GM21367 (cell line): ENCODE results near the gene RNU4-1.
"Not testable (repeated sequence)": the region's sequence is repeated elsewhere in the genome, so short reads cannot be mapped to it uniquely, and the experiment has no call there.

Experiments used
- ATAC-seq: cut with Tn5 transposase; IDR thresholded peaks from one replicate; pipeline ENCODE4 v1.9.1; 2021; ENCODE audit not compliant: unreplicated experiment

Gene RNU4-1

GRCh38 chr12:120292661-120293531 lies at the start of gene RNU4-1:
Gene RNU4-1, minus strand, starts transcription at chr12:120293237.
- peak; percentile 41 for ATAC-seq

DNA sequence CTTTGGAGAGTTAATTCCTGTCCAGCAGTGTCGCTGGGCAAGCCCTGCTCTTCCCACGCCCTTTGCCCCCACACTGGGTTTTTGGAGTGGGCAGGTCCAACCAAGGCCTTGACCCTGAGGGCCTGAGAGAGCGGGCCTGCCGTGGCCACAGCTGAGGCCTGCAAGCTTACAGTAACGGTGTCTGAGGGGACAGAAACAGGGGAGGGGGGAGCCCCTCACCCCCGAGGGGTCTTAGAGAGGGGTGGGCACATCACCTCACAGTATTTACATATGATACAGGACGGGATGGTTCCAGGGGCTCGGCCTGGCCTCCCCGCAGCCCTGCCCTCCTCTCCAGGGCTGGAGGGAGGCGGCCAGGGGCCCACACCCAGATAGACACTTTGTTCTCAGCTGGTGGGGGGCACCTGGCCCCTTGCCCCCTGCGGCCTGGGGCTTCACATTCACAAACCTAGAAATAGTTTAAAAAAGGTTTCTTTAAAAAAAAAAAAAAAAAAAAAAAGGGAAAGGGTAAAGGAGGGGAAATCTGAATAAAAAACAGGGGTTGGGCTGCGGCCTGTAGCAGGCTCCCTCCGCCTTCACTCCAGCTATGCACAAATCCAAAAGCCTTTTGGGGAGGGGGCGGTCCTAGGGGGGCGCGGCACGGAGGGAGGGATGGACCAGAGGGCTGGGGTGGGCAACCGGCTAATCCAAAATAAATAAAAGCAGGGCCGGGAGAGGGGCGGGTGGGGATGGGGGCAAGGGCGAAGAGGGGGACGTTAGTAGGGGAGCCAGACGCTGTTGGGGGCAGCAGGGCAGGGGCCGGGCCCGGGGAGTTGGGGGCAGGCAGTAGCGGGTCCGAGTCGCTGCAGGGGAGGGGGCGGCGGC lies 49.4 kb upstream of the RNU4-1 start:
- ATAC-seq, result no peak

GRCh38 chr12:120339256-120339655 lies 46.2 kb upstream of the RNU4-1 start:
- ATAC-seq, result no peak

DNA sequence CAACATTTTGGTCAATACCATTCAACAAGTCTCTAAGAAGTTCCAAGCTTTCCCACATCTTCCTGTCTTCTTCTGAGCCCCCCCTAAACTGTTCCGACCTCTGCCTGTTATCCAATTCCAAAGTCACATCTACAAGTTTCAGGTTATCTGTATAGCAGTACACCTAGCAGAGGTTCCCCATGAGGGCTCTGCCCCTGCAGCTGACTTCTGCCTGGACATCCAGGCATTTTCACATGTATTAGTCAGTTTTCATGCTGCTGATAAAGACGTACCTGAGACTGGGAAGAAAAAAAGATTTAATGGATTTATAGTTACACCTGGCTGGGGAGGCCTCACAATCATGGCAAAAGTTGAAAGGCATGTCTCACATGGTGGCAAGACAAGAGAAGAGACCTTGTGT lies 44.7 kb upstream of the RNU4-1 start:
- no peak for ATAC-seq

GRCh38 chr12:120336392-120336791 lies 43.4 kb upstream of the RNU4-1 start:
- not testable (repeated sequence) for ATAC-seq

- ATAC-seq, result not testable (repeated sequence)
Observed at GRCh38 chr12:120335447-120335846, 42.4 kb upstream of the RNU4-1 start.

GRCh38 chr12:120332523-120332922 lies 39.5 kb upstream of the RNU4-1 start:
- ATAC-seq, result no peak

- no peak for ATAC-seq
Observed at GRCh38 chr12:120332041-120332440, 39.0 kb upstream of the RNU4-1 start.

- ATAC-seq, result no peak
Observed at GRCh38 chr12:120331390-120331789, 38.4 kb upstream of the RNU4-1 start.

DNA sequence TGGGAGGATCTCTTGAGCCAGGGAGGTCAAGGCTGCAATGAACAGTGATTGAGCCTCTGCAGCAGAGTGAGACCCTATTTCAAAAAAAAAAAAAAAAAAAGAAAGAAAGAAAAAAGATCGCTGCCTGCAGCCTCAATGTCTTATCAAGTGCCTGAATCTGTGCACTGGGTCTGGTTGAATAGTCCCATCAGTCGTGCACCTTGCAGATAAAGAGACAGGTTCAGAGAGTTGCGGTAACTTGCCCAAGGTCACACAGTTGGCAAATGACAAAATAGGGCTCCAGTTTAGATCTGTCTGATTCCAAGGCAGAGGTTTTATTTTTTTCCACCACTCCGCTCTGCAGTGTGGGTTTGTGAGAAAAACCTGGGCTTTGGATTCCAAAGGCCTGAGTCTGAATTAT lies 35.2 kb upstream of the RNU4-1 start:
- ATAC-seq, result no peak

GRCh38 chr12:120327593-120327992 lies 34.6 kb upstream of the RNU4-1 start, which contains the start of gene PLA2G1B:
Gene PLA2G1B, minus strand, starts transcription at chr12:120327779. Its CDS starts 26 bp downstream, at chr12:120327753.
- no peak for ATAC-seq

- no peak for ATAC-seq
Observed at GRCh38 chr12:120324841-120325417, 31.9 kb upstream of the RNU4-1 start.

DNA sequence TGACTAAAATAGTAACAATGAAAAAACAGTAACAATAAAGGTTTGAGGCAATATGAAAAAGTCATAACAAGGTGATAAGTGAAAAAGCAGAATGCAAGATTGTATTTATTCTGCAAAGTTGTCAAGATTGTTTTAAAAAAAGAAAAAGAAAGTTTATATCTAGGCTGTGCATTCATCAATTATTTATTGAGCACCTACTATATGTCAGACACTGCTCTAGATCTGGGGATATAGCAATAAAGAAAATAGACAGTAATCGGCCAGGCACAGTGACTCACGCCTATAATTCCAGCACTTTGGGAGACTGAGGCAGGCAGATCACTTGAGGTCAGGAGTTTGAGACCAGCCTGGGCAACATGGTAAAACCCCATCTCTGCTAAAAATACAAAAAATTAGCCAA lies 30.7 kb upstream of the RNU4-1 start:
- no peak for ATAC-seq

DNA sequence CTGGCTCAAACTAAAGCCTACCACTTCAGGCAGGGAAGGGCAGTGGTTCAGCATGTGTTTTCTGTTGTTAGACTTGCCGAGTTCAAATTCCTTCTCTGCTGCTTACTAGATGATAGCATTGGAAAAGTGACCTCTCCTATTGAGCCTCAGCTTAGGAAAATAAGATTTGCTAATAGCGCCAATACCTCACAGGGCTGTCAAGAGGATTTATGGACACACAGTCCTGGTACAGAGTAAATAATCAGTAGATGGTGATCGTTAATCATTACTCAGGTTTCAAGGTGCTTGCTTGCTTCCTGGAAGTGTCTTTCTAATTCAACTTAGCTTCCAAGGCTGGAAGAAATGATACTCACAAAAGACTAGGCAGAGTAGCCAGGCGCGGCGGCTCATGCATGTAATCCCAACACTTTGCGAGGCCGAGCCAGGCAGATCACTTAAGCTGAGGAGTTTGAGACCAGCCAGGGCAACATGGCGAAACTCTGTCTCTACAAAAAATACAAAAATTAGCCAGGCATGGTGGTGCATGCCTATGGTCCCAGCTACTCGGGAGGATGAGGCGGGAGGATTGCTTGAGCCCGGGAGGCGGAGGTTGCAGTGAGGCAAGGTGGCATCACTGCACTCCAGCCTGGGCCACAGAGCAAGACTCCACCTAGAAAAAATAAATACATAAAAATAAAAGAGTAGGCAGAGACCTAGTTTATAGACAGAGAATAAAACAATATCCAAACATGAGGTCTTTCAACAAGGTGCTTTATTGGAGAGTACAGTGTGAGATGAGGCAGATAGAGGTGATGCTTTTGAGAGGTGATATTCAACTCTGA lies 28.6 kb upstream of the RNU4-1 start:
- no peak for ATAC-seq

DNA sequence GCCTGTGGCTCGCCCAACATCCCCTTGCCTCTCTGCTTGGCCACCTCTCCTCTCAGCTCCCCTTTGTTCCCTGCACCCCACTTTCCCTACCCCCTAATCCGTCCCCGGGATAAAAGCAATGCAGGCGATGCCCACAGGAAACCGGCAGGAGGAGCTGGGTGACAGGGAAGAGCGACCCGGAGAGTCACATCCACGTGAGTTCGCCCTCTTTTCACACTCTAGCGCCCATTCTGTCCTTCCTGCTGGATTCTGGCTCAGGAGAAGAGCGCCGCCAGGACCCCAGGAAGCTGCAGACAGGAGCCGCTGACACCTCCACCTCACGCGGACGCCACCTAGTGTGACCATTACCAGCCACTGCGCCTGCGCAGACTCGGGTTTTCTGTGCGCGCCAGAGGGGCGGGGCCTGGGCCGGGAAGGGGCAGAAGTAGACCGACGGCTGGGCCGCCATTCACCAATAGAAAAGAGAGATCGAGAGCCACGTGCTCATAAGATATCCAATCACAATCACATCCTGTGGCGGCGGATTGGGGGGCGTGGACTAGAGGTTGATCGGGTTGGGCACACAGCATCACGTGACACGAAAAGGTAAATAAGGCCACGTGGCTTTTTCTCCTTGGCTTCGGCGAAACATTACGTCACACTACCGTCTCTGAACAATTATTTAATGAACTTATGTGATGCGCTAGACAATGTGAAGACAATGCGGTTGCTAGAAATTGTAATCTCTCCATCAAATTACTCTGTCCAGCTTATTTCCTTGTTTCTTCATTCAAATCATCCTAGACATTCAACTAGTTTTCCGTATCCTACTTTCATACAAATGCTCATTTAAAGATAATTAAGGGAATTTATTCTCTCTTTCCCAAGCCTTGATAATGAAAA lies 24.4 kb upstream of the RNU4-1 start:
- peak; percentile 98 for ATAC-seq

DNA sequence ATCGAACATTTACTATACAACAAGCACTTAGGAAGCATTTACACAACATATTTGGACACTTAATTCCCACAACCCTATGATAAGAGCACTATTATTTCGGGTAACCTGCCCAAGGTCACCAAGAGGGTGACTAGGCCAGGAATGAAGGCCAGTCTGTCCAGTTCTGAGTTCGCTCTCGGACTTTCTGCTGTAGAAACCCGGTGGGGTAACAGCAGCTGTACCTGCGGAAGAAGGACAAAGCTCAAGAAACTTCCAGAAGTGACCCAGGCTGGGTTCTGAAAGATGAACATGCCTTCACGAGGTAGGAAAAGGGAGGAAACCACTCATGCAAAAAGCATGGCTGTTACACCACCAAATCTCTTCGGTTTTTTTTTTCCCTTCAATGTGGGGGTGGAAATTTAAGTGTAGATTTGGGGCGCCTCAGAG lies 23.8 kb upstream of the RNU4-1 start:
- no peak for ATAC-seq

DNA sequence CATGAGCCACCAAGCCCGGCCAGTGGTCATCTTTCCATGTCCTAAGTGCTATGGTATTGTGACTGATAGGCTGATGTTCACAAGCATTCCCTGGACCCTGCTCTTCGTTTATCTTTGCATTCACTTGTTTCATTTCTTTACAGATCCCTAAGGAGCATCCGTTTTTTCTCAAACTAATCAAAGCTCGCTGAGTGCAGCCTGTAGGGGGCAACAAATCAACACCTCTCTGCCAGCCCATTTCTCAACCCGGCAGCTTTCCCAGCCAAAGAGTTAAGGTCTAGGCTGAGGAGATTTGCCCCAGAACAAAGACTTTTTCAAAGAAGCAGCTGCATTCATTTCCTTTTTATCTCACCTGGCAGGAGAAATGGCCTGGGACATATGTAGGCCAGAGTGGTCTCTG lies 21.2 kb upstream of the RNU4-1 start:
- no peak for ATAC-seq

DNA sequence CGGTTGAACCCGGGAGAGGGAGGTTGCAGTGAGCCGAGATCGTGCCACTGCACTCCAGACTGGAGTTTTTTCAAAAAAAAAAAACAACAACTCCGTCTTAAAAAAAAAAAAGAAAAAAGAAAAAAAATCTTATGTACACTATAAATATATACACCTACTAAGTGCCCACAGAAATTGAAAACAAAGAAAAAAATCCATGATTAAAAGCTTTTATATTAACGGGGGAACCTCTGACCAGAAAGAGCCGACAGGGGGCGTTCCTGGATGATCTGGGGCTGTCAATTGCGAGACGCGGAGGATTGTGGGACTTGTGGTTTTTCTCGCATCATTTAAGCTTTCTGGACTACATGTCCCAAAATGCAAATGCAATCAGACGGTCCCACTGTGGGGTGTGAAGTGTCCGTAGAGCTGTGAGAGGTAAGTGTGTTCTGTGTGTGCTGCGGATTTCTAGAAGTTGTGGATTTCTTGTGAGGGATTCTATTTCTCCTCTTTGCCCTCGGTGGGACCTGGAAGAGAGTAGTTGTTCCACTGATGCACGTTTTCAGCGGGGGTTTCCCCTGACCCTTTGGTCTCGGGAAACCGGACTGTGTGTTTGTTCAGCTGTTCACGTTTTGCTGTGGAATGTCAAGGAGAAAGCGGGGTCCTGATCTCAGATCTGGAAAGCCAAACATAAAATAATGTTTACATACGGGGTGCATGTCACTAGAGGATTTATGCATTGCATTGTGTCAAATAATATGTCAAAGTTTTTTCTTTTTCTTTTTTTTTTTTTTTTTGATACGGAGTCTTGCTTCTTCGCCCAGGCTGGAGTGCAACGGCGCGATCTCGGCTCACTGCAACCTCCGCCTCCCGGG lies 9.2 kb upstream of the RNU4-1 start, which contains the start of gene SIRT4:
TSS of gene SIRT4 (plus strand) at position 360 of the 854 bp plus-strand sequence. CDS start 1,241 bp downstream, outside the sequence.
- ATAC-seq, result peak; percentile 93

- no peak for ATAC-seq
Observed at GRCh38 chr12:120292411-120292660, 701 bp downstream of the RNU4-1 start.
